GM12878 (cell line): ENCODE measurements around the gene XCR1. TPM values are rescaled to one million over a fixed set of nuclear protein-coding genes. Genes with fewer than 3 reads are reported as not detected.

ENCODE experiments used
- ATAC-seq: fragments of 200-7000 bp; cut with Tn5 transposase; 3 replicates; pipeline ENCODE4 v1.9.1; 2020; ENCODE audit warnings: mild to moderate bottlenecking, moderate library complexity
- BruUV-seq: library from RNA; stranded (reverse); fragments of 400-500 nt; replicated peaks from 2 replicates; lab custom pipeline; 2021; lab: Mats Ljungman, UMichigan
- CTCF ChIA-PET: fragments of 300-600 bp; sonication (Branson Sonifier 250); formaldehyde crosslinking; extraction: SDS; loops from one replicate; lab custom pipeline; 2021; ENCODE audit warnings: inconsistent platforms; lab: Yijun Ruan, JAX
- POLR2A ChIA-PET: fragments of 350-600 bp; formaldehyde crosslinking; extraction: SDS; loops from one replicate; lab custom pipeline; 2021; ENCODE audit warnings: inconsistent platforms; lab: Charles Lee
- RAD21 ChIA-PET: fragments of 300-600 bp; sonication (Branson Sonifier 250); formaldehyde crosslinking; loops from one replicate; lab custom pipeline; 2023; ENCODE audit warnings: antibody characterized with exemption; ENCODE audit not compliant: unreplicated experiment; lab: Charles Lee
- SMC1A ChIA-PET: fragments of 300-600 bp; sonication (Branson Sonifier 250); formaldehyde crosslinking; loops from one replicate; lab custom pipeline; 2023; ENCODE audit not compliant: unreplicated experiment, uncharacterized antibody; lab: Charles Lee
- DNase-seq: peaks from one replicate; pipeline ENCODE4 v3.0.0-alpha.2; 2011; ENCODE audit warnings: low read depth, low spot score
- FAIRE-seq: peaks from 3 replicates; lab custom pipeline; 2011; peaks lifted over from hg19 to GRCh38; lab: Jason Lieb, UNC
- H2AFZ ChIP-seq: 2 replicates; pipeline ENCODE4 v1.6.0; 2011; ENCODE audit warnings: low read depth, low read length, control low read depth; ENCODE audit not compliant: control insufficient read depth
- H3K27ac ChIP-seq: 2 replicates; pipeline ENCODE4 v1.5.1; 2011; ENCODE audit warnings: control low read depth; ENCODE audit not compliant: control insufficient read depth, insufficient read depth
- H3K27me3 ChIP-seq, 2 experiments: replicated peaks in 1 of 2; 2 replicates each; pipeline versions ENCODE4 v1.6.0 to v1.6.1; 2011; ENCODE audit warnings: low read length in 1 of 2; ENCODE audit not compliant: control insufficient read depth in 2 of 2, insufficient read depth in 2 of 2
- H3K36me3 ChIP-seq, 2 experiments: 2 replicates each; pipeline ENCODE4 v1.5.1; 2011; ENCODE audit warnings: low read length in 1 of 2; ENCODE audit not compliant: control insufficient read depth in 2 of 2, insufficient read depth in 2 of 2
- H3K4me1 ChIP-seq: 2 replicates; pipeline ENCODE4 v1.6.1; 2011; ENCODE audit warnings: mild to moderate bottlenecking, low read length, moderate library complexity, mixed read lengths; ENCODE audit not compliant: control insufficient read depth, insufficient read depth
- H3K4me2 ChIP-seq: 2 replicates; pipeline ENCODE4 v1.6.0; 2011; ENCODE audit warnings: control low read depth; ENCODE audit not compliant: control insufficient read depth, insufficient read depth
- H3K4me3 ChIP-seq: fragments of 200-600 bp; sonication (generic); 2 replicates; pipeline ENCODE4 v1.5.1; 2016
- H3K79me2 ChIP-seq: 2 replicates; pipeline ENCODE4 v1.6.0; 2011; ENCODE audit warnings: low read length; ENCODE audit not compliant: control insufficient read depth, insufficient read depth
- H3K9ac ChIP-seq: 2 replicates; pipeline ENCODE4 v1.8.0; 2011; ENCODE audit warnings: low read length, control low read depth, mixed read lengths; ENCODE audit not compliant: control insufficient read depth, insufficient read depth
- H3K9me3 ChIP-seq: replicated peaks from 3 replicates; pipeline ENCODE4 v1.5.1; 2011; ENCODE audit warnings: mild to moderate bottlenecking, low read length; ENCODE audit not compliant: control insufficient read depth, insufficient read depth
- H4K20me1 ChIP-seq: 2 replicates; pipeline ENCODE4 v1.6.0; 2011; ENCODE audit not compliant: control insufficient read depth, insufficient read depth
- BRCA1 ChIP-seq: IDR thresholded peaks from 2 replicates; pipeline ENCODE4 v1.6.1; 2011; ENCODE audit warnings: low read depth, low read length, improper control_type of control experiment
- CHD2 ChIP-seq: IDR thresholded peaks from 2 replicates; pipeline ENCODE4 v1.6.1; 2011; ENCODE audit warnings: low read depth, low read length, improper control_type of control experiment, borderline replicate concordance
- EED ChIP-seq: sonication (generic); IDR thresholded peaks from 2 replicates; pipeline ENCODE4 v1.6.1; 2016; ENCODE audit warnings: antibody characterized with exemption, low read depth
- JUNB ChIP-seq: IDR thresholded peaks from 2 replicates; pipeline ENCODE4 v1.6.1; 2016; ENCODE audit warnings: antibody characterized with exemption, mild to moderate bottlenecking
- NR2F1 ChIP-seq: fragments of 450-650 bp; conservative IDR thresholded peaks from 2 replicates; pipeline ENCODE4 v1.6.1; 2017; ENCODE audit warnings: mild to moderate bottlenecking
- RELA ChIP-seq: fragments of 450-650 bp; IDR thresholded peaks from 2 replicates; pipeline ENCODE4 v1.8.0; 2014; ENCODE audit warnings: borderline replicate concordance; ENCODE audit not compliant: partially characterized antibody
- RUNX3 ChIP-seq: IDR thresholded peaks from 2 replicates; pipeline ENCODE4 v1.6.1; 2012; ENCODE audit warnings: low read length, inconsistent platforms
- WGBS: methylation state at CpG from one replicate; pipeline ENCODE4 v1.1.6; 2016; ENCODE audit warnings: low lambda C conversion rate; ENCODE audit not compliant: insufficient replicate concordance, insufficient coverage; ENCODE audit errors: missing lambda C conversion rate; 5-methylcytosine and 5-hydroxymethylcytosine counted together
- in situ Hi-C: fragments of 300-500 bp; cut with MboI; formaldehyde crosslinking; loops from 9 replicates; pipeline ENCODE4 v1.14.3; 2018; ENCODE audit warnings: mixed read lengths
- intact Hi-C: fragments of 100-400 bp; cut with micrococcal nuclease; formaldehyde crosslinking; loops from one replicate; pipeline ENCODE4 v1.14.2; 2022; ENCODE audit not compliant: unreplicated experiment
- polyA plus RNA-seq, 11 experiments: library from polyadenylated mRNA; depleted of rRNA in 4 of 11; unstranded in 6 of 11; stranded (reverse) in 5 of 11; fragments of >200 nt; fragmentation: Nextera tagmentation in 4 of 11; fragmentation: Illumina TruSeq in 1 of 11; extraction: Ambion mirVana in 4 of 11; extraction: Trizol in 1 of 11; gene quantifications; 1 replicate in 1 of 11; 2 replicates in 10 of 11; pipeline versions ENCODE4 v1.2.1 to v1.2.3, GENCODE V29; 2011 to 2016; ENCODE audit warnings: inconsistent platforms in 2 of 11, missing spikeins in 2 of 11, low read depth in 1 of 11
- total RNA-seq, 4 experiments: library from RNA; depleted of rRNA in 3 of 4; stranded (reverse); fragments of >200 nt in 3 of 4; fragmentation: Illumina TruSeq in 1 of 4; extraction: Trizol in 1 of 4; gene quantifications; 2 replicates each; pipeline versions ENCODE4 v1.2.1 to v1.2.3, GENCODE V29; 2013 to 2021
- TF ChIP-seq, protein P1 (sequence below): IDR thresholded peaks from 2 replicates; pipeline ENCODE4 v1.6.1; 2011; ENCODE audit warnings: borderline replicate concordance, low read depth, mild to moderate bottlenecking, moderate library complexity, low read length; ENCODE audit not compliant: insufficient read depth, poor library complexity, severe bottlenecking

XCR1 gene
- total and polyA plus RNA-seq, 10 of the 15 experiments (the other 5 are each of a cell fraction or from before 2014, with no cell fraction given), result 0.02 to 0.29 (median 0.13) TPM; not detected in 2

GRCh38 chr3:46019707-46020106 lies 7.6 kb downstream of the XCR1 start:
- no peaks in the 10 kb centered on the region for H4K20me1 ChIP-seq
- no peaks in the 10 kb centered on the region for H3K9me3 ChIP-seq
- H2AFZ ChIP-seq, result no peak overlapping the region
- POLR2A ChIA-PET, result no interaction called here
- no peaks in the 10 kb centered on the region for H3K4me1 ChIP-seq
- no peak for FAIRE-seq
- ATAC-seq, result no peak
- no peak overlapping the region for H3K9ac ChIP-seq
- peak; percentile 33; the same call in 1 of the 2 replicates for TF ChIP-seq JUNB
- no peak for TF ChIP-seq BRCA1
- TF ChIP-seq EED, result peak; percentile 57
- peak; percentile 62 for TF ChIP-seq RUNX3
- CTCF ChIA-PET, result interaction anchor here (0.6 to 1.2 kb wide), 2 partner anchors 9 to 55 kb away, joined by 3 read pairs; no protein-coding TSS in a partner anchor
- intact Hi-C loops, result no loop called here
- H3K4me2 ChIP-seq, result no peak overlapping the region
- BruUV-seq, result no TSS peak
- SMC1A ChIA-PET, result interaction anchor here (1.2 kb wide), 1 partner anchor 8 kb away, joined by 4 read pairs; the partner anchor contains the start of gene XCR1
- no peak for DNase-seq
- 31% methylated on average over 1 of the region's 1 CpG for WGBS
- H3K79me2 ChIP-seq, result no peaks in the 10 kb centered on the region
- RAD21 ChIA-PET, result interaction anchor here (1.1 kb wide), 1 partner anchor 9 kb away, joined by 3 read pairs; no protein-coding TSS in a partner anchor
- H3K27me3 ChIP-seq, result no peaks in the 10 kb centered on the region
- H3K4me3 ChIP-seq, result no peak overlapping the region
- H3K27ac ChIP-seq, result no peak overlapping the region
- in situ Hi-C loops, result no loop called here
- no peaks in the 10 kb centered on the region for H3K36me3 ChIP-seq

DNA sequence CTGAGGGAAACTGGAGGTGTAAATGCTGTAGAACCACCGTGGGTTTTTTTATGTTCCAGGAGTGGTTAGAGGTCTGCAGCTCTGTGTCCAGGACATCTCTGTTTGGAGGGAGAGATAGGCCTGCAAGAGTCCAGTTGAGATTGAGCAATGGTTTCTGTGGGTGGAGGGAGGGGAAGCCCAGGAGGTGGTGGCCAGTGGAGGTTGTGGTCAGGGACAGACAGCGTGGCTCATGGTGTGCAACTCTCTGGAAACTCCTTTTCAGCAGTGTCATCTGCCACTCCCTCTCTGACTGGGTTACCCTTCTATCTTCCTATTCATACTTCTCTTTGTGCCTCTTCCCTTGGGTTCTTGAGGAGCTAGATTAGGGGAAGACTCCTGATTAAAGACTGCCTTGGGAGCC lies 9.6 kb downstream of the XCR1 start:
- RAD21 ChIA-PET, result no interaction called here
- SMC1A ChIA-PET, result interaction anchor here (0.8 to 2.0 kb wide), 2 partner anchors 10 to 48 kb away, joined by 3 to 8 read pairs; partner anchors contain the start of gene XCR1
- Histone ChIP-seq H3K79me2 (no peaks in the 10 kb centered on the region), H3K27ac (no peak overlapping the region), H3K9ac (no peak overlapping the region), H3K4me2 (no peak overlapping the region), H3K27me3 (no peaks in the 10 kb centered on the region), H2AFZ (no peak overlapping the region), H3K36me3 (no peaks in the 10 kb centered on the region), H3K4me1 (no peaks in the 10 kb centered on the region), H3K9me3 (no peaks in the 10 kb centered on the region), H3K4me3 (no peak overlapping the region), H4K20me1 (no peaks in the 10 kb centered on the region)
- BruUV-seq, result no TSS peak
- no peak for FAIRE-seq
- CTCF ChIA-PET, result interaction anchor here (0.9 kb wide), 1 partner anchor 61 kb away, joined by 3 read pairs; no protein-coding TSS in a partner anchor
- no peak for TF ChIP-seq NR2F1
- no peak for TF ChIP-seq RELA
- no peak for TF ChIP-seq CHD2
- peak; percentile 77 for TF ChIP-seq RUNX3
- TF ChIP-seq, protein P1, sequence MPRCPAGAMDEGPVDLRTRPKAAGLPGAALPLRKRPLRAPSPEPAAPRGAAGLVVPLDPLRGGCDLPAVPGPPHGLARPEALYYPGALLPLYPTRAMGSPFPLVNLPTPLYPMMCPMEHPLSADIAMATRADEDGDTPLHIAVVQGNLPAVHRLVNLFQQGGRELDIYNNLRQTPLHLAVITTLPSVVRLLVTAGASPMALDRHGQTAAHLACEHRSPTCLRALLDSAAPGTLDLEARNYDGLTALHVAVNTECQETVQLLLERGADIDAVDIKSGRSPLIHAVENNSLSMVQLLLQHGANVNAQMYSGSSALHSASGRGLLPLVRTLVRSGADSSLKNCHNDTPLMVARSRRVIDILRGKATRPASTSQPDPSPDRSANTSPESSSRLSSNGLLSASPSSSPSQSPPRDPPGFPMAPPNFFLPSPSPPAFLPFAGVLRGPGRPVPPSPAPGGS, result peak; percentile 88
- no peak for DNase-seq
- POLR2A ChIA-PET, result interaction anchor here (0.7 kb wide), 1 partner anchor 10 kb away, joined by 3 read pairs; the partner anchor contains the start of gene XCR1
- peak; percentile 69 for ATAC-seq
- WGBS, result 33% methylated on average over 2 of the region's 2 CpGs
- intact Hi-C loops (no loop called here), in situ Hi-C loops (no loop called here)
